D341Med (cell line): ENCODE measurements around the gene SLCO3A1.

Source experiments
- DNase-seq: peaks from one replicate; pipeline ENCODE4 v3.0.0; 2012; ENCODE audit warnings: low spot score

Gene SLCO3A1

GRCh38 chr15:91966194-91966552 is 112.7 kb downstream of the SLCO3A1 start:
- DNase-seq = no peak

GRCh38 chr15:91967935-91968606 is 114.6 kb downstream of the SLCO3A1 start:
- no peak for DNase-seq

GRCh38 chr15:91968610-91969009 is 115.1 kb downstream of the SLCO3A1 start:
- no peak for DNase-seq

GRCh38 chr15:91970142-91970541 is 116.6 kb downstream of the SLCO3A1 start:
- no peak for DNase-seq

GRCh38 chr15:91973481-91973880 is 120.0 kb downstream of the SLCO3A1 start:
- DNase-seq = no peak

- DNase-seq = no peak
Measured at GRCh38 chr15:91974321-91974720, 120.8 kb downstream of the SLCO3A1 start.

GRCh38 chr15:91975241-91975978 is 121.9 kb downstream of the SLCO3A1 start:
- no peak for DNase-seq

GRCh38 chr15:91976966-91977365 is 123.5 kb downstream of the SLCO3A1 start:
- DNase-seq = no peak

GRCh38 chr15:91980502-91981267 is 127.2 kb downstream of the SLCO3A1 start:
- no peak for DNase-seq

GRCh38 chr15:91981821-91982800 is 128.6 kb downstream of the SLCO3A1 start:
- no peak for DNase-seq

GRCh38 chr15:91983729-91984340 is 130.3 kb downstream of the SLCO3A1 start:
- no peak for DNase-seq

- DNase-seq = no peak
Measured at GRCh38 chr15:91985297-91985696, 131.8 kb downstream of the SLCO3A1 start.

GRCh38 chr15:91988071-91988470 is 134.6 kb downstream of the SLCO3A1 start:
- no peak for DNase-seq

GRCh38 chr15:91988655-91989054 is 135.1 kb downstream of the SLCO3A1 start:
- DNase-seq = no peak

- DNase-seq = no peak
Measured at GRCh38 chr15:91989821-91990220, 136.3 kb downstream of the SLCO3A1 start.

GRCh38 chr15:91992945-91993344 is 139.4 kb downstream of the SLCO3A1 start:
- DNase-seq = no peak

- no peak for DNase-seq
Measured at GRCh38 chr15:91995146-91995545, 141.6 kb downstream of the SLCO3A1 start.

GRCh38 chr15:91997163-91997562 is 143.7 kb downstream of the SLCO3A1 start:
- DNase-seq = no peak

- no peak for DNase-seq
Measured at GRCh38 chr15:92000709-92001108, 147.2 kb downstream of the SLCO3A1 start.

- DNase-seq = no peak
Measured at GRCh38 chr15:92001307-92001706, 147.8 kb downstream of the SLCO3A1 start.

GRCh38 chr15:92002666-92003065 is 149.2 kb downstream of the SLCO3A1 start:
- no peak for DNase-seq
